Esophagus squamous epithelium (tissue), 4 donors: ENCODE measurements around the gene ADGRG1.

Experiments
- CTCF ChIP-seq, 6 experiments: fragments of 450-650 bp in 4 of 6; fragments of 200-600 bp in 2 of 6; sonication (generic) in 2 of 6; IDR thresholded peaks; one replicate each; pipeline ENCODE4 v1.5.1; 2016 to 2019; ENCODE audit warnings: antibody characterized with exemption in 6 of 6, mild to moderate bottlenecking in 4 of 6, moderate library complexity in 4 of 6
- POLR2A ChIP-seq, 4 donors: fragments of 450-650 bp; IDR thresholded peaks; one replicate each; pipeline ENCODE4 v1.6.1; 2017; ENCODE audit warnings: antibody characterized with exemption in 4 of 4, mild to moderate bottlenecking in 4 of 4, moderate library complexity in 3 of 4

- TF ChIP-seq CTCF (IDR thresholded peaks at IDR 0.05) (peak in 5 of 6 experiments; percentile 10 to 47 (median 18)), POLR2A (IDR thresholded peaks at IDR 0.05) (no peak)
Observed at GRCh38 chr16:57609541-57610401, 18.7 kb upstream of the ADGRG1 start.
